ENCODE data around the gene NADSYN1. TPM values are rescaled to one million over a fixed set of nuclear protein-coding genes. Genes with fewer than 3 reads are reported as not detected.
"Not testable (repeated sequence)": the region's sequence is repeated elsewhere in the genome, so short reads cannot be mapped to it uniquely, and the experiment has no call there.

NADSYN1 gene
- total RNA-seq, 1 experiment from 2014 or later = 45.1 TPM

- ATAC-seq (no peak), DNase-seq (ENCODE audit: low spot score) (no peak)
- ChIA-PET CTCF (interaction anchor here (1.0 kb wide), 1 partner anchor 37 kb away, joined by 4 read pairs; no protein-coding TSS in a partner anchor), POLR2A (no interaction called here)
- H3K4me3 Mint-ChIP-seq = no peak overlapping the region
- TF ChIP-seq E2F1 (CRISPR knock-in tag; IDR thresholded peaks at IDR 0.05) = no peak
- H3K36me3 Mint-ChIP-seq = no peaks in the 10 kb centered on the region; the same call in 1 of the 2 replicates
- H3K9me3 Mint-ChIP-seq = peaks cover 21% of the 10 kb centered on the region
- no peak overlapping the region for H3K27ac Mint-ChIP-seq
- H3K27me3 Mint-ChIP-seq (ENCODE audit: low read depth) = peaks cover 18% of the 10 kb centered on the region
- H3K4me1 Mint-ChIP-seq = 0 out of 2 replicates have a peak, but pooled peaks cover 3% of the 10 kb centered on the region
Observed at GRCh38 chr11:71525938-71526495, 73.0 kb downstream of the NADSYN1 start.

- not testable (repeated sequence) for ATAC-seq; H3K4me1 Mint-ChIP-seq; H3K36me3 Mint-ChIP-seq; H3K27ac Mint-ChIP-seq; H3K4me3 Mint-ChIP-seq; DNase-seq (ENCODE audit: low spot score)
- peaks cover 13% of the 10 kb centered on the region for H3K9me3 Mint-ChIP-seq
- ChIA-PET CTCF (interaction anchor here (1.0 to 1.9 kb wide), 3 partner anchors 36 to 74 kb away, joined by 3 to 6 read pairs (median 5); partner anchors contain the start of gene NADSYN1), POLR2A (interaction anchor here (0.6 to 0.7 kb wide), 2 partner anchors 9 to 1611 kb away, joined by 4 to 5 read pairs; no protein-coding TSS in a partner anchor)
- peaks cover 20% of the 10 kb centered on the region for H3K27me3 Mint-ChIP-seq (ENCODE audit: low read depth)
Observed at GRCh38 chr11:71526796-71527575, 74.0 kb downstream of the NADSYN1 start, which contains the start of gene KRTAP5-7. Gene KRTAP5-7 (plus strand): TSS chr11:71527267. CDS start chr11:71527301, 34 bp downstream.

GRCh38 chr11:71527576-71528210 is 74.7 kb downstream of the NADSYN1 start:
- CTCF ChIA-PET = interaction anchor here (1.0 to 1.9 kb wide), 3 partner anchors 36 to 75 kb away, joined by 3 to 6 read pairs (median 5); partner anchors contain the start of gene NADSYN1
- no peak for DNase-seq (ENCODE audit: low spot score)
- H3K9me3 Mint-ChIP-seq = peaks cover 13% of the 10 kb centered on the region

More at GRCh38 chr11:71527576-71528210, 74.7 kb downstream of the NADSYN1 start:
- no peak for ATAC-seq
- Mint-ChIP-seq H3K27me3 (ENCODE audit: low read depth) (peaks cover 20% of the 10 kb centered on the region), H3K27ac (no peak overlapping the region), H3K36me3 (no peaks in the 10 kb centered on the region; the same call in 1 of the 2 replicates), H3K4me3 (no peak overlapping the region), H3K4me1 (0 out of 2 replicates have a peak, but pooled peaks cover 3% of the 10 kb centered on the region)
- POLR2A ChIA-PET = interaction anchor here (0.7 kb wide), 1 partner anchor 1610 kb away, joined by 5 read pairs; no protein-coding TSS in a partner anchor
- TF ChIP-seq, protein P1, sequence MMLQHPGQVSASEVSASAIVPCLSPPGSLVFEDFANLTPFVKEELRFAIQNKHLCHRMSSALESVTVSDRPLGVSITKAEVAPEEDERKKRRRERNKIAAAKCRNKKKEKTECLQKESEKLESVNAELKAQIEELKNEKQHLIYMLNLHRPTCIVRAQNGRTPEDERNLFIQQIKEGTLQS (CRISPR knock-in tag; conservative IDR thresholded peaks at IDR 0.05) = no peak
- TF ChIP-seq MXD4 (CRISPR knock-in tag; IDR thresholded peaks at IDR 0.05; ENCODE audit: borderline replicate concordance) (no peak), MAX (CRISPR knock-in tag; IDR thresholded peaks at IDR 0.05) (no peak), NR3C1 (CRISPR knock-in tag; conservative IDR thresholded peaks at IDR 0.05; ENCODE audit: low read depth) (no peak), SOX15 (CRISPR knock-in tag; IDR thresholded peaks at IDR 0.05) (no peak), JAZF1 (CRISPR knock-in tag; IDR thresholded peaks at IDR 0.05) (no peak), CREB1 (CRISPR knock-in tag; IDR thresholded peaks at IDR 0.05) (no peak), EMX1 (CRISPR knock-in tag; IDR thresholded peaks at IDR 0.05) (no peak), CBFB (CRISPR knock-in tag; IDR thresholded peaks at IDR 0.05; ENCODE audit: low read depth) (no peak), NFE2L1 (CRISPR knock-in tag; IDR thresholded peaks at IDR 0.05) (no peak), SMAD4 (CRISPR knock-in tag; IDR thresholded peaks at IDR 0.05) (no peak), ERG (CRISPR knock-in tag; IDR thresholded peaks at IDR 0.05) (no peak), NFATC4 (CRISPR knock-in tag; IDR thresholded peaks at IDR 0.05) (no peak), GTF2I (CRISPR knock-in tag; conservative IDR thresholded peaks at IDR 0.05) (no peak), TEAD1 (CRISPR knock-in tag; IDR thresholded peaks at IDR 0.05) (no peak)
- TF ChIP-seq, protein P2, sequence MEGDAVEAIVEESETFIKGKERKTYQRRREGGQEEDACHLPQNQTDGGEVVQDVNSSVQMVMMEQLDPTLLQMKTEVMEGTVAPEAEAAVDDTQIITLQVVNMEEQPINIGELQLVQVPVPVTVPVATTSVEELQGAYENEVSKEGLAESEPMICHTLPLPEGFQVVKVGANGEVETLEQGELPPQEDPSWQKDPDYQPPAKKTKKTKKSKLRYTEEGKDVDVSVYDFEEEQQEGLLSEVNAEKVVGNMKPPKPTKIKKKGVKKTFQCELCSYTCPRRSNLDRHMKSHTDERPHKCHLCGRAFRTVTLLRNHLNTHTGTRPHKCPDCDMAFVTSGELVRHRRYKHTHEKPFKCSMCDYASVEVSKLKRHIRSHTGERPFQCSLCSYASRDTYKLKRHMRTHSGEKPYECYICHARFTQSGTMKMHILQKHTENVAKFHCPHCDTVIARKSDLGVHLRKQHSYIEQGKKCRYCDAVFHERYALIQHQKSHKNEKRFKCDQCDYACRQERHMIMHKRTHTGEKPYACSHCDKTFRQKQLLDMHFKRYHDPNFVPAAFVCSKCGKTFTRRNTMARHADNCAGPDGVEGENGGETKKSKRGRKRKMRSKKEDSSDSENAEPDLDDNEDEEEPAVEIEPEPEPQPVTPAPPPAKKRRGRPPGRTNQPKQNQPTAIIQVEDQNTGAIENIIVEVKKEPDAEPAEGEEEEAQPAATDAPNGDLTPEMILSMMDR (IDR thresholded peaks at IDR 0.05) = no peak
- TF ChIP-seq, protein P3, sequence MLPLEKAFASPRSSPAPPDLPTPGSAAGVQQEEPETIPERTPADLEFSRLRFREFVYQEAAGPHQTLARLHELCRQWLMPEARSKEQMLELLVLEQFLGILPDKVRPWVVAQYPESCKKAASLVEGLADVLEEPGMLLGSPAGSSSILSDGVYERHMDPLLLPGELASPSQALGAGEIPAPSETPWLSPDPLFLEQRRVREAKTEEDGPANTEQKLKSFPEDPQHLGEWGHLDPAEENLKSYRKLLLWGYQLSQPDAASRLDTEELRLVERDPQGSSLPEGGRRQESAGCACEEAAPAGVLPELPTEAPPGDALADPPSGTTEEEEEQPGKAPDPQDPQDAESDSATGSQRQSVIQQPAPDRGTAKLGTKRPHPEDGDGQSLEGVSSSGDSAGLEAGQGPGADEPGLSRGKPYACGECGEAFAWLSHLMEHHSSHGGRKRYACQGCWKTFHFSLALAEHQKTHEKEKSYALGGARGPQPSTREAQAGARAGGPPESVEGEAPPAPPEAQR (CRISPR knock-in tag; IDR thresholded peaks at IDR 0.05) = no peak
- TF ChIP-seq, protein P4, sequence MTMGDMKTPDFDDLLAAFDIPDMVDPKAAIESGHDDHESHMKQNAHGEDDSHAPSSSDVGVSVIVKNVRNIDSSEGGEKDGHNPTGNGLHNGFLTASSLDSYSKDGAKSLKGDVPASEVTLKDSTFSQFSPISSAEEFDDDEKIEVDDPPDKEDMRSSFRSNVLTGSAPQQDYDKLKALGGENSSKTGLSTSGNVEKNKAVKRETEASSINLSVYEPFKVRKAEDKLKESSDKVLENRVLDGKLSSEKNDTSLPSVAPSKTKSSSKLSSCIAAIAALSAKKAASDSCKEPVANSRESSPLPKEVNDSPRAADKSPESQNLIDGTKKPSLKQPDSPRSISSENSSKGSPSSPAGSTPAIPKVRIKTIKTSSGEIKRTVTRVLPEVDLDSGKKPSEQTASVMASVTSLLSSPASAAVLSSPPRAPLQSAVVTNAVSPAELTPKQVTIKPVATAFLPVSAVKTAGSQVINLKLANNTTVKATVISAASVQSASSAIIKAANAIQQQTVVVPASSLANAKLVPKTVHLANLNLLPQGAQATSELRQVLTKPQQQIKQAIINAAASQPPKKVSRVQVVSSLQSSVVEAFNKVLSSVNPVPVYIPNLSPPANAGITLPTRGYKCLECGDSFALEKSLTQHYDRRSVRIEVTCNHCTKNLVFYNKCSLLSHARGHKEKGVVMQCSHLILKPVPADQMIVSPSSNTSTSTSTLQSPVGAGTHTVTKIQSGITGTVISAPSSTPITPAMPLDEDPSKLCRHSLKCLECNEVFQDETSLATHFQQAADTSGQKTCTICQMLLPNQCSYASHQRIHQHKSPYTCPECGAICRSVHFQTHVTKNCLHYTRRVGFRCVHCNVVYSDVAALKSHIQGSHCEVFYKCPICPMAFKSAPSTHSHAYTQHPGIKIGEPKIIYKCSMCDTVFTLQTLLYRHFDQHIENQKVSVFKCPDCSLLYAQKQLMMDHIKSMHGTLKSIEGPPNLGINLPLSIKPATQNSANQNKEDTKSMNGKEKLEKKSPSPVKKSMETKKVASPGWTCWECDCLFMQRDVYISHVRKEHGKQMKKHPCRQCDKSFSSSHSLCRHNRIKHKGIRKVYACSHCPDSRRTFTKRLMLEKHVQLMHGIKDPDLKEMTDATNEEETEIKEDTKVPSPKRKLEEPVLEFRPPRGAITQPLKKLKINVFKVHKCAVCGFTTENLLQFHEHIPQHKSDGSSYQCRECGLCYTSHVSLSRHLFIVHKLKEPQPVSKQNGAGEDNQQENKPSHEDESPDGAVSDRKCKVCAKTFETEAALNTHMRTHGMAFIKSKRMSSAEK (CRISPR knock-in tag; IDR thresholded peaks at IDR 0.05; ENCODE audit: borderline replicate concordance) = no peak

Data from WTC11 (cell line).